NCI-H2029 treated with DMSO at 0.1 percent for 48 hours (cell line): ENCODE data around the gene PCCA.
"Not testable (repeated sequence)": the region's sequence is repeated elsewhere in the genome, so short reads cannot be mapped to it uniquely, and the experiment has no call there.

Source experiments
- DNase-seq: peaks from one replicate; lab custom pipeline; 2025; lab: John Stamatoyannopoulos, UW

Gene PCCA

GRCh38 chr13:100544866-100545683 is 456.2 kb downstream of the PCCA start:
- peak; percentile 17 for DNase-seq

GRCh38 chr13:100545684-100546061 is 456.8 kb downstream of the PCCA start:
- DNase-seq: no peak

GRCh38 chr13:100546713-100547405 is 458.0 kb downstream of the PCCA start:
- DNase-seq: no peak

GRCh38 chr13:100547791-100548201 is 458.9 kb downstream of the PCCA start:
- no peak for DNase-seq

GRCh38 chr13:100549316-100549715 is 460.4 kb downstream of the PCCA start:
- no peak for DNase-seq

GRCh38 chr13:100552755-100553154 is 463.9 kb downstream of the PCCA start:
- no peak for DNase-seq

GRCh38 chr13:100559886-100560285 is 471.0 kb downstream of the PCCA start:
- no peak for DNase-seq

- DNase-seq: no peak
Observed at GRCh38 chr13:100560498-100561157, 471.7 kb downstream of the PCCA start.

GRCh38 chr13:100561158-100561499 is 472.2 kb downstream of the PCCA start:
- DNase-seq: no peak

- DNase-seq: no peak
Observed at GRCh38 chr13:100561599-100562204, 472.8 kb downstream of the PCCA start.

GRCh38 chr13:100563779-100564178 is 474.9 kb downstream of the PCCA start:
- no peak for DNase-seq

- DNase-seq: no peak
Observed at GRCh38 chr13:100564444-100565223, 475.7 kb downstream of the PCCA start.

- no peak for DNase-seq
Observed at GRCh38 chr13:100565286-100565685, 476.4 kb downstream of the PCCA start.

GRCh38 chr13:100566543-100566942 is 477.6 kb downstream of the PCCA start:
- no peak for DNase-seq

GRCh38 chr13:100573121-100573520 is 484.2 kb downstream of the PCCA start:
- DNase-seq: no peak

GRCh38 chr13:100577239-100577638 is 488.3 kb downstream of the PCCA start:
- not testable (repeated sequence) for DNase-seq
